ENCODE results near the gene MRPL27.

The MRPL27 gene

GRCh38 chr17:50358177-50358576 lies 14.8 kb downstream of the MRPL27 start:
- H3K4me1 ChIP-seq (ENCODE audit: control insufficient read depth, low read depth, low read length) = peaks cover 3% of the 10 kb centered on the region
- no peak overlapping the region for H3K4me3 ChIP-seq (ENCODE audit: low read length)
- peaks cover 51% of the 10 kb centered on the region for H3K36me3 ChIP-seq (ENCODE audit: control insufficient read depth, low read depth, low read length)
- H3K9me3 ChIP-seq (ENCODE audit: control insufficient read depth, low read depth, low read length) = no peaks in the 10 kb centered on the region
- H3K27me3 ChIP-seq (ENCODE audit: control insufficient read depth, insufficient read depth, low read length) = no peaks in the 10 kb centered on the region
- H3K27ac ChIP-seq (ENCODE audit: low read length) = no peak overlapping the region
- no peak overlapping the region for H3K9ac ChIP-seq (ENCODE audit: low read length)

- Histone ChIP-seq H3K27ac (ENCODE audit: low read length) (no peak overlapping the region), H3K9ac (ENCODE audit: low read length) (no peak overlapping the region), H3K36me3 (ENCODE audit: control insufficient read depth, low read depth, low read length) (peaks cover 51% of the 10 kb centered on the region), H3K9me3 (ENCODE audit: control insufficient read depth, low read depth, low read length) (no peaks in the 10 kb centered on the region), H3K27me3 (ENCODE audit: control insufficient read depth, insufficient read depth, low read length) (no peaks in the 10 kb centered on the region), H3K4me3 (ENCODE audit: low read length) (no peak overlapping the region), H3K4me1 (ENCODE audit: control insufficient read depth, low read depth, low read length) (no peaks in the 10 kb centered on the region)
These were observed 16.0 kb downstream of the MRPL27 start for GRCh38 chr17:50356892-50357510.

GRCh38 chr17:50356418-50356817 lies 16.6 kb downstream of the MRPL27 start:
- H3K4me1 ChIP-seq (ENCODE audit: control insufficient read depth, low read depth, low read length) = no peaks in the 10 kb centered on the region
- no peak overlapping the region for H3K4me3 ChIP-seq (ENCODE audit: low read length)
- no peaks in the 10 kb centered on the region for H3K27me3 ChIP-seq (ENCODE audit: control insufficient read depth, insufficient read depth, low read length)
- H3K36me3 ChIP-seq (ENCODE audit: control insufficient read depth, low read depth, low read length) = peaks cover 51% of the 10 kb centered on the region
- H3K27ac ChIP-seq (ENCODE audit: low read length) = no peak overlapping the region
- no peaks in the 10 kb centered on the region for H3K9me3 ChIP-seq (ENCODE audit: control insufficient read depth, low read depth, low read length)
- no peak overlapping the region for H3K9ac ChIP-seq (ENCODE audit: low read length)

DNA sequence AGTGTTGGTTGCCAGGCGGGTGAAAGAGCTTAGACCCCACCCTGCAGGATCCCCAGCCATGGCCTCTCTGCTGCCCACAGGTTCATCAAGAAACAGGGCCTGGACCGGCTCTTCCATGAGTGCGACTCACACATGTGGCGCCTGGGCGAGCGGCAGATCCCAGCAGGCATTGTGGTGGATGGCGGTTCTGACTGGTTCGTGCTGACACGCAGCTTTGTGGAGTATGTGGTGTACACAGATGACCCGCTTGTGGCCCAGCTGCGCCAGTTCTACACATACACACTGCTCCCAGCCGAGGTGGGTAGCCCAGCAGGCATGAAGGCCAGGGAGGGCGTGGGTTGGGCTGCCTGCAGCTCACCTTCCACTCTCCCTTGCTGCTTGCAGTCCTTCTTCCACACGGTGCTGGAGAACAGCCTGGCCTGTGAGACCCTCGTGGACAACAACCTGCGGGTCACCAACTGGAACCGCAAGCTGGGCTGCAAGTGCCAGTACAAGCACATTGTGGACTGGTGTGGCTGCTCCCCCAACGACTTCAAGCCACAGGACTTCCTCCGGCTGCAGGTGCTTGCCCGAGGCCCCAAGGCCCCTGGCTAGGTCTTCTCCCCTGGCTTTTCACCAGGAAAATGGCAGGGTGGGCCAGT lies 17.2 kb downstream of the MRPL27 start:
- peaks cover 51% of the 10 kb centered on the region for H3K36me3 ChIP-seq (ENCODE audit: control insufficient read depth, low read depth, low read length)
- H3K9me3 ChIP-seq (ENCODE audit: control insufficient read depth, low read depth, low read length) = no peaks in the 10 kb centered on the region
- no peak overlapping the region for H3K4me3 ChIP-seq (ENCODE audit: low read length)
- H3K27ac ChIP-seq (ENCODE audit: low read length) = no peak overlapping the region
- H3K4me1 ChIP-seq (ENCODE audit: control insufficient read depth, low read depth, low read length) = no peaks in the 10 kb centered on the region
- H3K9ac ChIP-seq (ENCODE audit: low read length) = no peak overlapping the region
- H3K27me3 ChIP-seq (ENCODE audit: control insufficient read depth, insufficient read depth, low read length) = no peaks in the 10 kb centered on the region

GRCh38 chr17:50355336-50355700 lies 17.7 kb downstream of the MRPL27 start:
- Histone ChIP-seq H3K27me3 (ENCODE audit: control insufficient read depth, insufficient read depth, low read length) (no peaks in the 10 kb centered on the region), H3K9ac (ENCODE audit: low read length) (no peak overlapping the region), H3K36me3 (ENCODE audit: control insufficient read depth, low read depth, low read length) (peaks cover 51% of the 10 kb centered on the region), H3K27ac (ENCODE audit: low read length) (no peak overlapping the region), H3K9me3 (ENCODE audit: control insufficient read depth, low read depth, low read length) (no peaks in the 10 kb centered on the region), H3K4me3 (ENCODE audit: low read length) (no peak overlapping the region), H3K4me1 (ENCODE audit: control insufficient read depth, low read depth, low read length) (no peaks in the 10 kb centered on the region)

DNA sequence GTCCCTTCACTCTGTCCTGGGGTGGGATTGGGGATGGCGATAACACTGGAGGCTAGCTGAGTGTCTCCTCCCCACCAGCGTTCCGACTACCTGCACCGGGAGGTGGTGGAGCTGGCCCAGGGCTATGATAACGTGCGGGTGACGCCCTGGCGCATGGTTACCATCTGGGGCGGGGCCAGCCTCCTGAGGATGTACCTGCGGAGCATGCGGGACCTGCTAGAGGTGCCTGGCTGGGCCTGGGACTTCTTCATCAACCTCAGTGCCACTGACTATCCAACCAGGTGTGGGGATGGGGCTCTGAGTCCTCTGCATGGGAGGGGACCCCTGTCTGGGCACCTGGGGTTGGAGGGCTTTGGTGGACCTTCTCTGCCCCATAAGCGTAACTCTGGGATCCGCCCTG lies 18.2 kb downstream of the MRPL27 start:
- no peaks in the 10 kb centered on the region for H3K9me3 ChIP-seq (ENCODE audit: control insufficient read depth, low read depth, low read length)

GRCh38 chr17:50354198-50354597 lies 18.8 kb downstream of the MRPL27 start:
- Histone ChIP-seq H3K4me1 (ENCODE audit: control insufficient read depth, low read depth, low read length) (no peaks in the 10 kb centered on the region), H3K27ac (ENCODE audit: low read length) (no peak overlapping the region), H3K27me3 (ENCODE audit: control insufficient read depth, insufficient read depth, low read length) (no peaks in the 10 kb centered on the region), H3K9ac (ENCODE audit: low read length) (no peak overlapping the region), H3K36me3 (ENCODE audit: control insufficient read depth, low read depth, low read length) (peaks cover 42% of the 10 kb centered on the region), H3K4me3 (ENCODE audit: low read length) (no peak overlapping the region), H3K9me3 (ENCODE audit: control insufficient read depth, low read depth, low read length) (no peaks in the 10 kb centered on the region)

More for the DNA sequence above, 18.2 kb downstream of the MRPL27 start:
- H3K4me1 ChIP-seq (ENCODE audit: control insufficient read depth, low read depth, low read length) = no peaks in the 10 kb centered on the region
- no peak overlapping the region for H3K4me3 ChIP-seq (ENCODE audit: low read length)
- H3K27me3 ChIP-seq (ENCODE audit: control insufficient read depth, insufficient read depth, low read length) = no peaks in the 10 kb centered on the region
- H3K27ac ChIP-seq (ENCODE audit: low read length) = no peak overlapping the region
- H3K9ac ChIP-seq (ENCODE audit: low read length) = no peak overlapping the region
- peaks cover 48% of the 10 kb centered on the region for H3K36me3 ChIP-seq (ENCODE audit: control insufficient read depth, low read depth, low read length)

GRCh38 chr17:50353600-50354195 lies 19.3 kb downstream of the MRPL27 start:
- Histone ChIP-seq H3K36me3 (ENCODE audit: control insufficient read depth, low read depth, low read length) (peaks cover 38% of the 10 kb centered on the region), H3K27me3 (ENCODE audit: control insufficient read depth, insufficient read depth, low read length) (no peaks in the 10 kb centered on the region), H3K27ac (ENCODE audit: low read length) (no peak overlapping the region), H3K9ac (ENCODE audit: low read length) (no peak overlapping the region), H3K4me1 (ENCODE audit: control insufficient read depth, low read depth, low read length) (no peaks in the 10 kb centered on the region), H3K4me3 (ENCODE audit: low read length) (no peak overlapping the region), H3K9me3 (ENCODE audit: control insufficient read depth, low read depth, low read length) (no peaks in the 10 kb centered on the region)

DNA sequence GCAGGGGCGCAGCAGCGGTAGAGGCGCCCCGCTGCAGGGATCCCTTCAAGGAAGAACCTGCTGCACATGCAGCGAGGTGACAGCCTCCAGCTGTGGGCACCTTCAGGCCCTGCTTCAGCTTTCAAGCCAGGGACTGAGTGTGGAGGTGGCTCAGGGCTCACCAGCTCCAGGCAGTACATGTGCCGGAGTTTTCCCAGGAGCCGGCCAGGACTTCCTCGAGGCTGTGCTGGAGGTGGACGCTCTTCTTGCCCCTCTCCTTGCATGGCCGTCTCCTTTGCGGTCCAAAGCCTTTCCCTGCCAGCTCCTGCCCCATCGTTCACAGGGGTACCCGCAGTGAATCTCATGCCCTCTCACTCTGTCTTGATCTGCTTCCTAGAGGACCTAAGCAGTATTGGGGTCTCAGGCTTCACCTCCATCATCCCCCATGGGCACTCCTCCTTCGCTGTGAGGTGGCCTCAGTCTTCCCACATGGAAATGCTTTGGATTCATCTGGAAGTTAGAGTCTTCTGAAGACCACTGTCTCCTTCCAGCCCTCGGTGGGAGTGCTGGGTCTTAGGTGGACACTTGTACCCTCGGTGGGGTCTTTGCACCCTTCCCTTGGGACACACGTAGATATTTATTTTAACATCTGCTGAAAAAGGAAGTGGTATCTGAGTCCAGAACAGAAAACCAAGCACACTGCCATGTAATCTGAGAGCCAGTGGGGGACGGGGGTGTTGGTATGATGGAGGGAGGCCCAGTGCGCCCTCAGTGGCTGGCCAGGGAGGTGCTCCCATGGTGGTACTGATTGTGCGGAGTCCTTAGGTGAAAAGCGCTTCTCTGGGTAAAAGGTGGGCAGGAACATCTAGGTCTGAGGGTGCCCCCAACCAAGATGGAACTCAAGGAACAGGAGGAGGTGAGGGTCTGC lies 20.0 kb downstream of the MRPL27 start:
- no peaks in the 10 kb centered on the region for H3K9me3 ChIP-seq (ENCODE audit: control insufficient read depth, low read depth, low read length)
- H3K27ac ChIP-seq (ENCODE audit: low read length) = no peak overlapping the region
- no peak overlapping the region for H3K4me3 ChIP-seq (ENCODE audit: low read length)
- H3K4me1 ChIP-seq (ENCODE audit: control insufficient read depth, low read depth, low read length) = peaks cover 7% of the 10 kb centered on the region
- H3K36me3 ChIP-seq (ENCODE audit: control insufficient read depth, low read depth, low read length) = peaks cover 32% of the 10 kb centered on the region
- no peak overlapping the region for H3K9ac ChIP-seq (ENCODE audit: low read length)
- no peaks in the 10 kb centered on the region for H3K27me3 ChIP-seq (ENCODE audit: control insufficient read depth, insufficient read depth, low read length)

DNA sequence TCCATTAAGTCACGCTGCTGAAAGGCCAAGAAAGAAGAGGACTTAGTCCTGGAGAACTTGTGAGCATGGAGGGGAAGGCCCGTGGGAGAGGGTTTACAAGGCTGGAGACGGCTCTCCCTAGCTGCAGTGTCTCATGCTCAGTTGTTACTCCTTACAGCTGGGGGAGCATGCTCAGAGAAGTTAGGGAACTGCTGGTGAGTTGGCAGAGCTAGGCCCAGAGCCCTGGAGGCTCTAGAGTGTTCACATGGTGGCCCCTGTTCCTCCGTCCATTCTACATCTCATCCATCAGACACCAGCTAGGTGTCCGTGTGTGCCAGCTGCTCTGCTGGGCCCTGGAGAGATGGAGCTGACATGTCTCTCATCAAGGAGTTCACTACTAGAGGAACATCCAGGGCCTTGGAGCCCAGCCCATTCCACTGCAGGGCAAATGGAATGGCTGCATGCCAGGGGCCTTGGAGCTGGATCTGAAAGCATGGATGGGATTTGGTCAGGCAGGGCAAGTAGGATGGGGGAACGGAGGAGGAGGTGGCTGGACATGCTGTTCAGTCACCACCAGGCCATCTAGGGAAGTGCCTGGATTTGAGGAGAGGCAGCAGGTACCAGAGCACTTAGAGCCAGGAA lies 20.8 kb downstream of the MRPL27 start:
- Histone ChIP-seq H3K4me1 (ENCODE audit: control insufficient read depth, low read depth, low read length) (peaks cover 15% of the 10 kb centered on the region), H3K27ac (ENCODE audit: low read length) (no peak overlapping the region), H3K36me3 (ENCODE audit: control insufficient read depth, low read depth, low read length) (peaks cover 30% of the 10 kb centered on the region), H3K27me3 (ENCODE audit: control insufficient read depth, insufficient read depth, low read length) (no peaks in the 10 kb centered on the region), H3K9ac (ENCODE audit: low read length) (no peak overlapping the region), H3K4me3 (ENCODE audit: low read length) (no peak overlapping the region), H3K9me3 (ENCODE audit: control insufficient read depth, low read depth, low read length) (no peaks in the 10 kb centered on the region)

- Histone ChIP-seq H3K27ac (ENCODE audit: low read length) (no peak overlapping the region), H3K4me1 (ENCODE audit: control insufficient read depth, low read depth, low read length) (peaks cover 16% of the 10 kb centered on the region), H3K4me3 (ENCODE audit: low read length) (no peak overlapping the region), H3K27me3 (ENCODE audit: control insufficient read depth, insufficient read depth, low read length) (no peaks in the 10 kb centered on the region), H3K9ac (ENCODE audit: low read length) (no peak overlapping the region), H3K36me3 (ENCODE audit: control insufficient read depth, low read depth, low read length) (peaks cover 18% of the 10 kb centered on the region), H3K9me3 (ENCODE audit: control insufficient read depth, low read depth, low read length) (no peaks in the 10 kb centered on the region)
These were observed 22.3 kb downstream of the MRPL27 start for GRCh38 chr17:50350733-50351132.

Measured in iPS-18a (cell line).